Vagina (tissue), 2 donors: Measurements from ENCODE around the gene CDR2L.

ENCODE experiments used
- POLR2A ChIP-seq, 2 donors: fragments of 450-650 bp; IDR thresholded peaks; one replicate each; pipeline ENCODE4 v1.6.1; 2017; ENCODE audit warnings: antibody characterized with exemption in 2 of 2, mild to moderate bottlenecking in 2 of 2, moderate library complexity in 2 of 2
- POLR2AphosphoS5 ChIP-seq, 2 donors: sonication (generic); formaldehyde crosslinking; IDR thresholded peaks; one replicate each; pipeline ENCODE4 v1.9.0; 2017; ENCODE audit warnings: antibody characterized with exemption in 2 of 2, mild to moderate bottlenecking in 2 of 2, low read depth in 1 of 2; ENCODE audit not compliant: insufficient read depth in 1 of 2
- TF ChIP-seq, protein P1 (sequence below), 3 experiments: fragments of 450-650 bp in 2 of 3; fragments of 200-600 bp in 1 of 3; sonication (generic) in 1 of 3; IDR thresholded peaks; one replicate each; pipeline ENCODE4 v1.5.1; 2017 to 2019; ENCODE audit warnings: antibody characterized with exemption in 3 of 3, mild to moderate bottlenecking in 2 of 3, moderate library complexity in 2 of 3

- TF ChIP-seq POLR2A (IDR thresholded peaks at IDR 0.05), result peak in 1 of 2 donors; percentile 32
- TF ChIP-seq, protein P1, sequence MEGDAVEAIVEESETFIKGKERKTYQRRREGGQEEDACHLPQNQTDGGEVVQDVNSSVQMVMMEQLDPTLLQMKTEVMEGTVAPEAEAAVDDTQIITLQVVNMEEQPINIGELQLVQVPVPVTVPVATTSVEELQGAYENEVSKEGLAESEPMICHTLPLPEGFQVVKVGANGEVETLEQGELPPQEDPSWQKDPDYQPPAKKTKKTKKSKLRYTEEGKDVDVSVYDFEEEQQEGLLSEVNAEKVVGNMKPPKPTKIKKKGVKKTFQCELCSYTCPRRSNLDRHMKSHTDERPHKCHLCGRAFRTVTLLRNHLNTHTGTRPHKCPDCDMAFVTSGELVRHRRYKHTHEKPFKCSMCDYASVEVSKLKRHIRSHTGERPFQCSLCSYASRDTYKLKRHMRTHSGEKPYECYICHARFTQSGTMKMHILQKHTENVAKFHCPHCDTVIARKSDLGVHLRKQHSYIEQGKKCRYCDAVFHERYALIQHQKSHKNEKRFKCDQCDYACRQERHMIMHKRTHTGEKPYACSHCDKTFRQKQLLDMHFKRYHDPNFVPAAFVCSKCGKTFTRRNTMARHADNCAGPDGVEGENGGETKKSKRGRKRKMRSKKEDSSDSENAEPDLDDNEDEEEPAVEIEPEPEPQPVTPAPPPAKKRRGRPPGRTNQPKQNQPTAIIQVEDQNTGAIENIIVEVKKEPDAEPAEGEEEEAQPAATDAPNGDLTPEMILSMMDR (IDR thresholded peaks at IDR 0.05), result no peak
- TF ChIP-seq POLR2AphosphoS5 (IDR thresholded peaks at IDR 0.05; ENCODE audit: insufficient read depth in 1 of 2, low read depth in 1 of 2), result peak in 1 of 2 donors; percentile 78
Measured at GRCh38 chr17:74981979-74982662, 5.3 kb upstream of the CDR2L start.
